ENCODE measurements around the gene NDEL1. TPM values are rescaled to one million over a fixed set of nuclear protein-coding genes. Genes with fewer than 3 reads are reported as not detected.

NDEL1 gene
- polyA plus RNA-seq, 1 donor: 36.6 TPM

DNA sequence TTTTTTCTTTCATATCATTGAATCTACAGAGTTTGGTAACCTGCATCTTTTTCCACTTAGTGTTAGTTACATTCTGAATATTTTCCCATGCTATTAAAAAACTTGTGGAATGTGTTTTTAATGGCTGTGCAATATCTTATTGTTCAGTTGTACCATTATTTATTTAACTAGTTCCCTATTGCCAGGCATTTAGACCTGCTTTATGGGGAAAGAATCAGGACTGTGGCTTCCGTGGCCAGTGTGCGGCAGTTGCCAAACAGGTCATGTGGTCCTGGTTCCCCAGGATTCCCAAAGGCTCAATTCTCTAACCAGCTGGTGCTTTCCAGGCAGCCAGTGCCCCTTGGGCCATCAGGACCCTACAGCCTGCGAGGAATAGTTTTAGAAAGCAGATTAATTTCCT is 30.8 kb downstream of the NDEL1 start:
- WGBS (ENCODE audit: insufficient coverage, low lambda C conversion rate): 100% methylated on average over 1 of the region's 3 CpGs
- H3K9me3 ChIP-seq (ENCODE audit: control insufficient read depth, low read depth, low read length): no peaks in the 10 kb centered on the region
- no peak overlapping the region for H3K27ac ChIP-seq (ENCODE audit: low read length)
- H3K27me3 ChIP-seq (ENCODE audit: control insufficient read depth, insufficient read depth, low read length): no peaks in the 10 kb centered on the region
- no peak overlapping the region for H3K4me3 ChIP-seq (ENCODE audit: low read length)
- H3K4me1 ChIP-seq (ENCODE audit: control insufficient read depth, insufficient read depth, low read length): peaks cover 17% of the 10 kb centered on the region
- no peak for DNase-seq
- peaks cover 67% of the 10 kb centered on the region for H3K36me3 ChIP-seq (ENCODE audit: control insufficient read depth, insufficient read depth, low read length)

DNA sequence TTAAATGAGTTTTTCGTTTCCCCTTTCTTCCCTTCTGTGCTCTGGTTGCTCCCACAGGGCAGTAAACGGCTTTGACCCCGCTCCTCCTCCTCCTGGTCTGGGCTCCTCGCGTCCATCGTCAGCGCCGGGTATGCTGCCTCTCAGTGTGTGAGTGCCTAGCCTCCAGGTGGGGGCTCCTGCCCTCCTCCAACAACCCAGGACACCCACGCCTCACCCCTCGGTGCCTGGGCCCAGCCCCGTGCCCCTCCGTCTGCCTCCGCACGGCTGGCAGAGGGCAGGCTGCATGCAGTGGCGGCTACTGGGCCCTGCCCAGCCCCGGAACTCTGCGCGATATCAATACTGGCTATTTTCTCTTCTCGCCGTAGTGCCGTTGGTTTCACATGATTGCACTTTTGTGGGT is 31.2 kb downstream of the NDEL1 start:
- 67% methylated on average over 1 of the region's 21 CpGs for WGBS (ENCODE audit: insufficient coverage, low lambda C conversion rate)
- no peak overlapping the region for H3K27ac ChIP-seq (ENCODE audit: low read length)
- no peak for DNase-seq
- no peaks in the 10 kb centered on the region for H3K27me3 ChIP-seq (ENCODE audit: control insufficient read depth, insufficient read depth, low read length)
- peaks cover 67% of the 10 kb centered on the region for H3K36me3 ChIP-seq (ENCODE audit: control insufficient read depth, insufficient read depth, low read length)
- H3K4me3 ChIP-seq (ENCODE audit: low read length): no peak overlapping the region
- H3K4me1 ChIP-seq (ENCODE audit: control insufficient read depth, insufficient read depth, low read length): peaks cover 17% of the 10 kb centered on the region
- H3K9me3 ChIP-seq (ENCODE audit: control insufficient read depth, low read depth, low read length): no peaks in the 10 kb centered on the region

DNA sequence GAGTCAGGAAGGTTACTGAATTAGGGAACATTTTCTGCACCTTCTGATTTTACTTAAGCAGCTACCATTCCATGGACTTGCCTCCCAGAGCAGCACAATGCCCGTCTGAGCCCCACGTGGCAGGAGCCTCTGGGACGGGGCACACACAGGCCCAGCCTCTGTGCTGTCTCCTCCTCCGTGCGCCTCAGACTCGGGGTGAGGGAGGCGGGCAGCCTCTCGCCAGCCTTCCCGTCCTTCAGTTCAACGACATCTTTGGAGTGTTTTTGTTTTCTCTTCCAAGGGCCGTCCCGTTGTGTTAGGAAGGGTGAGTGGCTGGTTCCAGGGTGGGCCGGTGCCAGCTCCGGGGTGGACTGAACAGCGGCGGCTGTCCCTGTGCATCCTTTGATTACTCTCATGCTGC is 31.8 kb downstream of the NDEL1 start:
- DNase-seq: no peak

DNA sequence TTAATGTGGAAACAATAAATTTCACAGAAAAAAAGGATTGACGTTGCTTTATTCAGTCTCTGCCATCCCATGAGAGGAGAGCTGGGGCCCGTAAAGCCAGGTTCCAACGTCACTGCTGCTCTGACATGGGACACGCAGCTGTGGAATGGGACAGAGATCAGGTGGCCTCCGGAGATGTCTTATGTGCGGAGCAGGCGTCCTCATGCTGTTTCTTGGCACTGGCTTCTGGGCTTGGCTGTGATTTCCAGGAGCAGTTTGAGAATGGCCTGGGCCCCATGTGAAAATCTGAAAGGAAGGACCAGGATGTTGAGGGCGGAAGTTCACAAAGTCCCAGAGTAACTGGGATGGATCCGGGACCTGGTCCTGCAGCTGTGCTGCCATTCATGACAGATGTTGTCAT is 32.4 kb downstream of the NDEL1 start:
- Histone ChIP-seq H3K36me3 (ENCODE audit: control insufficient read depth, insufficient read depth, low read length) (peaks cover 67% of the 10 kb centered on the region), H3K27me3 (ENCODE audit: control insufficient read depth, insufficient read depth, low read length) (no peaks in the 10 kb centered on the region), H3K4me1 (ENCODE audit: control insufficient read depth, insufficient read depth, low read length) (peaks cover 17% of the 10 kb centered on the region), H3K9me3 (ENCODE audit: control insufficient read depth, low read depth, low read length) (no peaks in the 10 kb centered on the region), H3K27ac (ENCODE audit: low read length) (no peak overlapping the region), H3K4me3 (ENCODE audit: low read length) (no peak overlapping the region)
- DNase-seq: peak in 1 of 2 donors; percentile 33
- no CpG with 5 or more reads among the region's 9 CpGs for WGBS (ENCODE audit: insufficient coverage, low lambda C conversion rate)

More for the DNA sequence above, 31.8 kb downstream of the NDEL1 start:
- no peaks in the 10 kb centered on the region for H3K9me3 ChIP-seq (ENCODE audit: control insufficient read depth, low read depth, low read length)
- H3K27ac ChIP-seq (ENCODE audit: low read length): no peak overlapping the region
- H3K4me1 ChIP-seq (ENCODE audit: control insufficient read depth, insufficient read depth, low read length): peaks cover 17% of the 10 kb centered on the region
- H3K27me3 ChIP-seq (ENCODE audit: control insufficient read depth, insufficient read depth, low read length): no peaks in the 10 kb centered on the region
- peaks cover 66% of the 10 kb centered on the region for H3K36me3 ChIP-seq (ENCODE audit: control insufficient read depth, insufficient read depth, low read length)
- H3K4me3 ChIP-seq (ENCODE audit: low read length): no peak overlapping the region
- WGBS (ENCODE audit: insufficient coverage, low lambda C conversion rate): no CpG with 5 or more reads among the region's 16 CpGs

DNA sequence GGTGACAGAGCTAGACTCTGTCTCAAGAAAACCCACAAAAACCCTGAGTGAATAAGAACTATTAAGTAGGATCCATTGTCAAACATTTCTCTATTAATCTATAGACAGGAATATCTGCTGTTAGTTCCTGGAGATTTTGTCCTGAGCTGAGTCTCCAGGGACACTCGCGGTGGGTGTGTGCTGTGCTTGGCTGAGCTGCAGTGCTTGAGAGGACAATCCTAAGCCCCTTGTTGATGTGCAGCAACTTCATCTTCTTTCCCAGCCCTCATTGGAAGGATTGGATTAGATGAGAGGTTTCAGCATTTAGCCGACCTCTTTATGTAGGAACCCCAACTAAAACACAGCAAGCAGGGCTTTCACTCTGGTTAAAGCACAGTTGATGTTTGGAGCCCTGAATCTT is 33.3 kb downstream of the NDEL1 start:
- H3K36me3 ChIP-seq (ENCODE audit: control insufficient read depth, insufficient read depth, low read length): peaks cover 67% of the 10 kb centered on the region
- DNase-seq: no peak
- no peaks in the 10 kb centered on the region for H3K9me3 ChIP-seq (ENCODE audit: control insufficient read depth, low read depth, low read length)
- H3K4me3 ChIP-seq (ENCODE audit: low read length): no peak overlapping the region
- H3K4me1 ChIP-seq (ENCODE audit: control insufficient read depth, insufficient read depth, low read length): peaks cover 17% of the 10 kb centered on the region
- no peak overlapping the region for H3K27ac ChIP-seq (ENCODE audit: low read length)
- no CpG with 5 or more reads among the region's 3 CpGs for WGBS (ENCODE audit: insufficient coverage, low lambda C conversion rate)
- no peaks in the 10 kb centered on the region for H3K27me3 ChIP-seq (ENCODE audit: control insufficient read depth, insufficient read depth, low read length)

DNA sequence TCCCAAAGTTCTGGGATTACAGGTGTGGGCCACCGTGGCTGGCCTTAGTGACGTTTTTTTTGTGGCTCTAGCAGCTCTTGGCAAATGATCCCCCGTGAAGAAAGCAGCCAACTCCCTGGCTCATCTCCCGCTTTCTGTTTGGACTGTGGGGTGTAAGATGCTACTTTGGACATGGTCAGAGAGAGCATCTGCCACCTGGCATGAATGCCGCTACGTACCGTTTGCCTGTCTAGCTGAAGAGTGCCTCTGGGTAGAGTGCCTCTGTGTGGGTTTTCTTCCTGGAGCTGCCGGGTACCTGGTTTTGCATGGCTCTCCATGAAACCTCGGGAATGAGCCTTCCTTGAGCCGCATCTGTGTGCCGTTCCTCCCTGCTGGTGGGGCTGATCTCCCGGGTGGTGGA is 34.3 kb downstream of the NDEL1 start:
- H3K27ac ChIP-seq (ENCODE audit: low read length): no peak overlapping the region
- H3K9me3 ChIP-seq (ENCODE audit: control insufficient read depth, low read depth, low read length): no peaks in the 10 kb centered on the region
- H3K27me3 ChIP-seq (ENCODE audit: control insufficient read depth, insufficient read depth, low read length): no peaks in the 10 kb centered on the region
- no peak for DNase-seq
- no peak overlapping the region for H3K4me3 ChIP-seq (ENCODE audit: low read length)
- H3K36me3 ChIP-seq (ENCODE audit: control insufficient read depth, insufficient read depth, low read length): peaks cover 71% of the 10 kb centered on the region
- WGBS (ENCODE audit: insufficient coverage, low lambda C conversion rate): no CpG with 5 or more reads among the region's 12 CpGs
- H3K4me1 ChIP-seq (ENCODE audit: control insufficient read depth, insufficient read depth, low read length): peaks cover 8% of the 10 kb centered on the region

DNA sequence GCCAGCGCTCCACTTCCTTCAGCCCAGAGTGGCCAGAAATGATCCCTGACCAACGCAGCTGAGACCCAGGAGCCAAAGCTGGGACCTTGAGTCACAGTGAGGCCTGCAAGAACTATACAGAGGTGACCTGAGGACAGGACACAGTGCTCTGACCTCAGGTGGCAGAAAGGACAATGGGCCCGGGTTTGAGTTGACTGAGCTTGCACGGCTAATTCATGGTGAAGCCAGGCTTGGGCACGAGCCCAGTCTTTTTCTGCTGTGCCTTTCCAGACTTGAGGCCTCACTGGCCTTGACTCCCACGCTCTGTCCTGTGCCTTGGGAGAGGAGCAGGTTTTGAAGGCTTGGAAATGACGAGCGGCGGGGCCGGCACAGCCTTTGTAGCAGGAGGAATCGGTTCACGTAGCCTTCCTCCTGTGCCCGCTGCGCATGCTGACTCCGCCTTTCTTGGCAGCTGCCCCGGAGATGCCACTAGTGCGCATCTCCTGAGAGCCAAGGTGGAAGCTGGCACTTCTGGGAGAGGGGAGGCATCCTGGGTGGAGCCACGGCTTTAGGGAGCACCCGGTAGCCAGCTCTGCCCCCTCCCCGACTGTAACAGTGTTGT is 34.9 kb downstream of the NDEL1 start:
- H3K4me1 ChIP-seq (ENCODE audit: control insufficient read depth, insufficient read depth, low read length): peaks cover 4% of the 10 kb centered on the region
- no peak overlapping the region for H3K4me3 ChIP-seq (ENCODE audit: low read length)
- WGBS (ENCODE audit: insufficient coverage, low lambda C conversion rate): no CpG with 5 or more reads among the region's 20 CpGs
- H3K27ac ChIP-seq (ENCODE audit: low read length): no peak overlapping the region
- no peaks in the 10 kb centered on the region for H3K27me3 ChIP-seq (ENCODE audit: control insufficient read depth, insufficient read depth, low read length)
- DNase-seq: no peak
- peaks cover 77% of the 10 kb centered on the region for H3K36me3 ChIP-seq (ENCODE audit: control insufficient read depth, insufficient read depth, low read length)
- H3K9me3 ChIP-seq (ENCODE audit: control insufficient read depth, low read depth, low read length): no peaks in the 10 kb centered on the region

DNA sequence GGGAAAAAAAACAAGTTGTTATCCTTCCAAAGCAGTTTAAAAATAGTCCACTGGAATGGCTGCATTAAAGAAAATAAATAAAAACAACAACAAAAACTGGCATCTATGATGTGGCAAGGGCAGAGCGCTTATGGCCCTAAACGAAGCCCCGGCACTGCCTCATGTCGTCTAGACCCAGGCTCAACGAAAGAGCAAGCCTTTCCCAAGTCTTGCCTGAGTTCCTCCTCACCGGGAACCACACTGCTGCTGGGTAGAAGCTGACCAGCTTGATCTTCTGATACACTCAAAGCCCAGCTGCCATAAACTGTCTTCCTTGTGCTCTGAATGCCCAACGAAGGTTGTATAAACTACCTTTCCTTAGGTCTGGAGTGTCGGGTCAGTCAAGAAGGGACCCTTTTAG is 37.0 kb downstream of the NDEL1 start:
- H3K9me3 ChIP-seq (ENCODE audit: control insufficient read depth, low read depth, low read length): no peaks in the 10 kb centered on the region
- WGBS (ENCODE audit: insufficient coverage, low lambda C conversion rate): no CpG with 5 or more reads among the region's 8 CpGs
- no peaks in the 10 kb centered on the region for H3K27me3 ChIP-seq (ENCODE audit: control insufficient read depth, insufficient read depth, low read length)
- H3K4me1 ChIP-seq (ENCODE audit: control insufficient read depth, insufficient read depth, low read length): peaks cover 4% of the 10 kb centered on the region
- DNase-seq: no peak
- H3K36me3 ChIP-seq (ENCODE audit: control insufficient read depth, insufficient read depth, low read length): peaks cover 84% of the 10 kb centered on the region
- H3K4me3 ChIP-seq (ENCODE audit: low read length): no peak overlapping the region
- no peak overlapping the region for H3K27ac ChIP-seq (ENCODE audit: low read length)

DNA sequence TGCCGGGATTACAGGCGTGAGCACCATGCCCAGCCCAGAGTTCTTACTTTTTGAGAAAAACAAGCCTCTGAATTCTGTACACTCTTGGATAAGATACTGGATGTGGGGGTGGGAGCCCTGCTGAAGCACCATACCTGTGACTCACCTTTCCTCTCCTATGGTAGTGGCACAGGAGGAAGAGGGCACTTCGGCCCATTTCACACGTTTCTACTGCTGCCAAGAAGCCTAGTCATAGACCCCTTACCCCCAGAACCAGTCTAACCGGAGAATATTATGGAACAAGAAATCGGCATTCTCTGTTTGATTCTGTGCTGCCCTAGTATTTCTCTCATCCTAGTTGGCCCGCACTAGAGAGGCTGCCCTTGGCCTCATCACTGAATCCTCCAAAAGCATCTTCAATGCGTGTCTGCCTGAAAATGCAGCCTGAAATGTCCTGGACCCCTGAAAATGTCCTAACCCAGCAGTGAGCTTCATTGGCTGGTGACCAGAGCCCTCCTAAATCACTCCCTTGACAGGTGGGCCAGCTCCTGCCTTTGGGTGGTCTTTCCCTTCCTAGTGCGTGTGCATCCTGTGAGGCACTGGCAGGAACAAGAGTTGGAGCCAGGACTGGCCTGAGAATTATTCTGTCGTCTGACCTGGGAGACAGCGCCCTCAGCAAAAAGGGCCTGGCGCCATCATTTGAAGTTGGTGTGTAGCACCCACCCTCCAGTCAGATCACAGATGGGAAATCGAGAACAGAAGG is 37.9 kb downstream of the NDEL1 start:
- Histone ChIP-seq H3K4me1 (ENCODE audit: control insufficient read depth, insufficient read depth, low read length) (peaks cover 9% of the 10 kb centered on the region), H3K36me3 (ENCODE audit: control insufficient read depth, insufficient read depth, low read length) (peaks cover 82% of the 10 kb centered on the region)
- 100% methylated on average over 1 of the region's 13 CpGs for WGBS (ENCODE audit: insufficient coverage, low lambda C conversion rate)

DNA sequence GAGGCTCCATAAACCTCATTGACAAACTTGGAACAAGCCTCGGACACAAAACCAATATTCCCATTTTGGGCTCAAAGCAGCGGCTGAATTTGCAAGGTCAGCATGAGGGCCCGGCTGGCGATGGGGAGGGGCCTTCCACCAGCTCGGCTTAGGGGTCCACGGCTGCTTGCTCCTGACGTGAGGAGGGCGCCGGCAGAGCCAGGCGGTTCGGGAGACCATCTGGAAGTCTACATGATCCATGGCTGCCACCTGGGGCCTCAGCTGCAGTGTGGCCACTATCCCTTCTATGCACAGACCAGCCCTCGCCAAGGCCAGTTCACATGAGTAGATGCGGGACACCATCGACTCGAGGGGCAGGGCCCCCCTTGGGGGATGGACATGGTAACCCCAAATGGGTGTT is 39.1 kb downstream of the NDEL1 start:
- H3K27ac ChIP-seq (ENCODE audit: low read length): no peak overlapping the region
- WGBS (ENCODE audit: insufficient coverage, low lambda C conversion rate): no CpG with 5 or more reads among the region's 15 CpGs
- H3K4me3 ChIP-seq (ENCODE audit: low read length): no peak overlapping the region
- H3K27me3 ChIP-seq (ENCODE audit: control insufficient read depth, insufficient read depth, low read length): no peaks in the 10 kb centered on the region
- peaks cover 84% of the 10 kb centered on the region for H3K36me3 ChIP-seq (ENCODE audit: control insufficient read depth, insufficient read depth, low read length)
- H3K4me1 ChIP-seq (ENCODE audit: control insufficient read depth, insufficient read depth, low read length): peaks cover 9% of the 10 kb centered on the region
- no peak for DNase-seq
- no peaks in the 10 kb centered on the region for H3K9me3 ChIP-seq (ENCODE audit: control insufficient read depth, low read depth, low read length)

More for the DNA sequence above, 37.9 kb downstream of the NDEL1 start:
- no peak for DNase-seq
- Histone ChIP-seq H3K27me3 (ENCODE audit: control insufficient read depth, insufficient read depth, low read length) (no peaks in the 10 kb centered on the region), H3K27ac (ENCODE audit: low read length) (no peak overlapping the region), H3K9me3 (ENCODE audit: control insufficient read depth, low read depth, low read length) (no peaks in the 10 kb centered on the region), H3K4me3 (ENCODE audit: low read length) (no peak overlapping the region)

DNA sequence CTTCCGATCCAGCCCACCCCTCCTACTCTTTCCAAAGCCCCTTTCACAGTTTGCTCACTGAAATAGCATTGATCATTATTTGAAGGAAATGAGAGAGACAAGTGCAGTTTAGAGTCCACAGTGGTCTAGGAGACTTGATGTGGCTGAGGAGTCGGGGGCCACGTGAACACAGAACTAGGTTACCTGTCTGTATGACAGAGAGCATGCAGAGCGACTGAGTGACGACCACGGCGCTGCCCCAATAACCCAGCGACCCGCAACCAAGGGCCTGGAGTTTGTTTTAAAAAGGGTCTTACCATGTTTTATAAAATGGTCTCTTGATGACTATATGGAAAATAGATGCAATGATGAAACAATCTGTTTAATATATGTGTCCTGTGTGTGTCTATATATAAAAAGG is 39.5 kb downstream of the NDEL1 start:
- Histone ChIP-seq H3K4me1 (ENCODE audit: control insufficient read depth, insufficient read depth, low read length) (peaks cover 9% of the 10 kb centered on the region), H3K9me3 (ENCODE audit: control insufficient read depth, low read depth, low read length) (peaks cover 2% of the 10 kb centered on the region), H3K27ac (ENCODE audit: low read length) (no peak overlapping the region), H3K36me3 (ENCODE audit: control insufficient read depth, insufficient read depth, low read length) (peaks cover 88% of the 10 kb centered on the region), H3K27me3 (ENCODE audit: control insufficient read depth, insufficient read depth, low read length) (no peaks in the 10 kb centered on the region), H3K4me3 (ENCODE audit: low read length) (no peak overlapping the region)
- no peak for DNase-seq
- no CpG with 5 or more reads among the region's 9 CpGs for WGBS (ENCODE audit: insufficient coverage, low lambda C conversion rate)
